OCI-LY1 (cell line): ENCODE data around the gene SEMA3C.

Source experiments
- EZH2 ChIP-seq: fragments of 200-600 bp; sonication (generic), shearing (Covaris generic); IDR thresholded peaks from 2 replicates; pipeline ENCODE4 v1.8.0; 2017; ENCODE audit warnings: borderline replicate concordance, mixed run types, mild to moderate bottlenecking, antibody characterized with exemption, low read length, moderate library complexity, mixed read lengths
- TF ChIP-seq, protein P1 (sequence below): fragments of 200-600 bp; sonication (generic), shearing (Covaris generic); IDR thresholded peaks from 2 replicates; pipeline ENCODE4 v1.5.1; 2017; ENCODE audit warnings: mild to moderate bottlenecking, antibody characterized with exemption, low read length, moderate library complexity, mixed read lengths

DNA sequence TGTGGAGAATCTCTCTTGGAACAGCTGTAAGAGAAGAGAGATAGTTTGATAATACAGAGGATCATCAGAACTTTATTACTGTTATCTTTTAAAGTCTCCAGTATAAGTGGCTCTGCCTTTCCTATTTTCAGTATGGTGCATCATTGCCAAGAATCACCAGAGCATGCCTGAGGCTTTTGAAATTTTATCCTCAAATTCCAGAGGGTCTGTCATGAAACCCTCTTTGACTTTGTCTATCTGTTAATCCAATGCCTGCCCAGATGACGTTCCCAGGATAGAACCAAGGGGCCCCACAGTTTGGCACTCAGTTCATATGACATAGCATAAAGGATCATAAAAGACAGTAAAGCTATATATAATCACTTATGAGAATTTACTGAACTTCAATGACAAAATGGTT, 35.3 kb upstream of the SEMA3C start:
- TF ChIP-seq, protein P1, sequence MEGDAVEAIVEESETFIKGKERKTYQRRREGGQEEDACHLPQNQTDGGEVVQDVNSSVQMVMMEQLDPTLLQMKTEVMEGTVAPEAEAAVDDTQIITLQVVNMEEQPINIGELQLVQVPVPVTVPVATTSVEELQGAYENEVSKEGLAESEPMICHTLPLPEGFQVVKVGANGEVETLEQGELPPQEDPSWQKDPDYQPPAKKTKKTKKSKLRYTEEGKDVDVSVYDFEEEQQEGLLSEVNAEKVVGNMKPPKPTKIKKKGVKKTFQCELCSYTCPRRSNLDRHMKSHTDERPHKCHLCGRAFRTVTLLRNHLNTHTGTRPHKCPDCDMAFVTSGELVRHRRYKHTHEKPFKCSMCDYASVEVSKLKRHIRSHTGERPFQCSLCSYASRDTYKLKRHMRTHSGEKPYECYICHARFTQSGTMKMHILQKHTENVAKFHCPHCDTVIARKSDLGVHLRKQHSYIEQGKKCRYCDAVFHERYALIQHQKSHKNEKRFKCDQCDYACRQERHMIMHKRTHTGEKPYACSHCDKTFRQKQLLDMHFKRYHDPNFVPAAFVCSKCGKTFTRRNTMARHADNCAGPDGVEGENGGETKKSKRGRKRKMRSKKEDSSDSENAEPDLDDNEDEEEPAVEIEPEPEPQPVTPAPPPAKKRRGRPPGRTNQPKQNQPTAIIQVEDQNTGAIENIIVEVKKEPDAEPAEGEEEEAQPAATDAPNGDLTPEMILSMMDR, result no peak
- TF ChIP-seq EZH2, result no peak
